ENCODE results near the gene GNB1.
"Not testable (repeated sequence)": the region's sequence is repeated elsewhere in the genome, so short reads cannot be mapped to it uniquely, and the experiment has no call there.

The GNB1 gene

GRCh38 chr1:1758692-1759455 is 132.0 kb downstream of the GNB1 start:
- no peak for DNase-seq

DNA sequence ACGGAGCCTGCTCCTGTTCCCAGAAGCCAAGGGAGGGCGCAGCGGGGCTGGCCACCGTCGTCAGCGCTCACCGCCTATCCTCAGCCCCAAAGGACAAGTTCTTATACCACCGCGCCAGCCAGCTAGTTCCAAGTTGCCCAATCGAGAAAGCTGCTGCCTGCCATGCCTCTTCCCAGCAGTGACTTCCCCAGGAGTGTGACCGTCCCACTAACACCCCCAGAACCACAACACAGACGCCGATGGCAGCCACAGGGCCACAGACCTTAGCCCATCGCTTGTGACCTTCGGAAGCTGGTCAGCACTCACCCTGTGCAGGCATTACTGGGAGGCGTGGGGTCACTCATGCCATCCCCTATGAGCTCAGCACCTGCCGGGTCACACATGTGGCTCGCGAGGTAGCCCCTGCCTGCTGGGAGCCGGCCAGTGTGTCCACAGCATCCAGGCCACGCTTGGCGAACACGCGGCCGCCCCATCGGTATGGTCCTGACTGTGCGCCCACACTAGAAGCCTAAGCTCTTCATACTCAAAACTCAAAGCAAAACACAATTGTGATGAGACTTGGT is 132.7 kb downstream of the GNB1 start:
- DNase-seq, result no peak

GRCh38 chr1:1757422-1758058 is 133.3 kb downstream of the GNB1 start:
- no peak for DNase-seq

- DNase-seq, result no peak
Observed at GRCh38 chr1:1756661-1757421, 134.0 kb downstream of the GNB1 start.

- no peak for DNase-seq
Observed at GRCh38 chr1:1755852-1756251, 135.0 kb downstream of the GNB1 start.

GRCh38 chr1:1755426-1755825 is 135.5 kb downstream of the GNB1 start:
- DNase-seq, result no peak

- no peak for DNase-seq
Observed at GRCh38 chr1:1754051-1754815, 136.7 kb downstream of the GNB1 start.

GRCh38 chr1:1753607-1754005 is 137.3 kb downstream of the GNB1 start:
- DNase-seq, result no peak

DNA sequence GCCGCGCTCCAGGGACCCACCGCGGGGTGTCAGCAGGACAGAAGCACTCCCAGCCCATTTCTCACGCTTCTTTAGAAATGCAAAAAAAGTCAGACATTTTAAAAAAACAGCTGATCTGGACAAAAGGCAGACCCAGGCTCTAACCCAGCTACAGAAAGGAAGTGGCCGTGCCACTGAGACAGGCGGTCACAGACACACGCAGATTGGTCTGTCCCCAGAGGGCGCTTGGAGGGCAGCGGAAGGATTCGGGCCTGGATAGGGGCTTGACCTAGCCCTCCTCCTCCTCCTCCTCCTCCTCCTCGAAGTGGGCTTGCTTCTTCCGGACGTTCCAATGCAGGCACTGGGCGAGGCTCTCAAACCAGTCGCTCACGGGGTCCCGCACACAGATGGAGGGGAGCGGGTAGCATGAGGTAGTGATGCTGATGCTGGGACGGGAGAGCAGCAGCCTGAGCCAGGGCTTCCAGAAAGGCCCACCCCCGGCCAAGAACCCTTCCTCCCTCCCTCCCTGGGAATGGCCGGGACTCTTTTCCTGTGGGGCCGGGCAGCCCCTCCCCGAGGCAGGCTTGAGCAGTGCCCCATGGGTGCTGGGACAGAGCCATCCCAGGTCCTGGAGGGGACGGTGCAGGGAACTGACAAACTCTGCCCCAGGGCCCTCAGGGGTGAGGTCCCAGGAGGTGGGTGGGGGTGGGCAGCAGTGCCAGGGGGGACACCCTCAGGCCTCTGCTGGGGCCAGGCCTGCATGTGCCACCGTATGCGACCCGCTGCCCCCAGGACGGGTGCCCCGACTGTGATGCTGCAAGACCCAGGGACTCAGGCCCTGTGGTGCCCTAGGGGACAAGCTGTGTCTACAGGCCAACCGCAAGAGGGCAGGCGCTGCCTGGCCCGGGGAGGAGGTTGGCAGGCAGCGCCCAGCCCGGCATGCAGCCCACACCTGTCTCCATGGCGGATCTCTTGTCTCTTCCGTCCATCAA is 138.0 kb downstream of the GNB1 start:
- DNase-seq, result no peak

DNA sequence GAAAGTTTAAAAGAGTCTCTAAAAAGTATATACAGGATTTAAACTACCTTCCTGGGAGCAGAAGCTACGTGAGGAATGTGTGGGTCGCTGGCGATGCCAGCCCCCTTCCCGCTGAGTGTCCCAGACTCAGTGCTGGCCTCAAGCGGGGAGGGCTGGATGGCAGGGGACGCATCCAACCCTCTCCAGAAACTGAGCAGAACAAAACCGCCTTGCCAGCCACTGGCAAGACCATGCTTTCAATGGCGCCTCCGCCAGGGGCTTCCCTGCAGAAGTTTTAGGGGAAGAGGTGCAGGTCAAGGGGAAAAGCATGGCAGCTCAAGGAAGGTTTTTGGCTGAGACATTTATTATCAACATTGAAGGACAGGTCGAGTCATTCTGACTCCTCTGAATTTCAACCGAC is 138.7 kb downstream of the GNB1 start:
- no peak for DNase-seq

GRCh38 chr1:1749941-1750340 is 140.9 kb downstream of the GNB1 start:
- DNase-seq, result not testable (repeated sequence)

DNA sequence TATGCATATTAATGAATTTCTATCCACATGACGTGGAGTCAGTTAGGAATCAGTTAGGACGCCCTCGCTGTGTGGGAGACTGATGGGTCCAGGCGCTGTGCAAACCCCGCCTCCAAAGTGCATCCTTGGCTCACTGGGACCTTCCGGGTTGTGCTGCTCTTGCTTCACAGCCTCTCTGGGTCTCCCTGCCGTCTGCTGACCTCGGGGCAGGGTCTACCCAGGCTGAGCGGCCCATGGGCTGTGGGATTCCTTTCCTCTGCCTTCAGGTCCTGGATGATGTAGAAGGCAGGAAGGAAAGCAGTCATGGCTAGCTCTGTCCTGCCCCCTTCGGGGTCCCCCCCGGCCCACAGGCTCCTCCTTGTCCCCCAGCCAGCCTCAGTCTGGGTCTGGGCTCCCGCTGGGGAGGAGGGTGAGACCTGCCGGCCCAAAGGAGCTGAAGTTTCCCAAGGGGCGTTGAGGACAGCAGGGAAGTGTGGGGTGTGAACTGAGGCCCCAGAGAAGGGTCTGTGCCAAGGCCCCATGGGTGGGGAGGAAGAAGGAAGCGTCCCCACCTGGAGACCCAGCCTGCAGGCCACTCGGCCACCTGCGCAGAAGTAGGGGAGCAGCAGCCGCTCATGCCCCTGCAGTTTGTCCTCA is 142.1 kb downstream of the GNB1 start:
- DNase-seq, result no peak

DNA sequence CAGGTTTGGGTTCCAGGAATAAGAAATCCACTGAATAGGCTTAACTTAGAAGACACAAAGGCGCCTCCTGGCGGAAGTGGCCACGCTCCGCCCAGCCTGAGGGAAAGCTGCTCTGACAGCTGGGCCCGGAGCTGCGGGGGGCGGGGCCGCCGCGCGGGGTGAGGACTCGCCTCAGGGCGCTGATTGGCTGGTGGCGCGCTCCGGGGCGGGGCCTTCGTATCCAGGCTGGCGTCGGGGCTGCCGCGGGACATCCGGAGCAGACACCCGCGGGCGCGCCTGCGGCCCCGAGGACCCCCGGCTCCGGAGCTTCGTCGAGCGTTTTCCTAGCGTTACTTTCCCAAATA is 144.3 kb downstream of the GNB1 start:
- not testable (repeated sequence) for DNase-seq

- DNase-seq, result peak; percentile 99
Observed at GRCh38 chr1:1745651-1746565, 145.0 kb downstream of the GNB1 start.

GRCh38 chr1:1742529-1742928 is 148.4 kb downstream of the GNB1 start:
- DNase-seq, result not testable (repeated sequence)

GRCh38 chr1:1741013-1741412 is 149.9 kb downstream of the GNB1 start:
- not testable (repeated sequence) for DNase-seq

DNA sequence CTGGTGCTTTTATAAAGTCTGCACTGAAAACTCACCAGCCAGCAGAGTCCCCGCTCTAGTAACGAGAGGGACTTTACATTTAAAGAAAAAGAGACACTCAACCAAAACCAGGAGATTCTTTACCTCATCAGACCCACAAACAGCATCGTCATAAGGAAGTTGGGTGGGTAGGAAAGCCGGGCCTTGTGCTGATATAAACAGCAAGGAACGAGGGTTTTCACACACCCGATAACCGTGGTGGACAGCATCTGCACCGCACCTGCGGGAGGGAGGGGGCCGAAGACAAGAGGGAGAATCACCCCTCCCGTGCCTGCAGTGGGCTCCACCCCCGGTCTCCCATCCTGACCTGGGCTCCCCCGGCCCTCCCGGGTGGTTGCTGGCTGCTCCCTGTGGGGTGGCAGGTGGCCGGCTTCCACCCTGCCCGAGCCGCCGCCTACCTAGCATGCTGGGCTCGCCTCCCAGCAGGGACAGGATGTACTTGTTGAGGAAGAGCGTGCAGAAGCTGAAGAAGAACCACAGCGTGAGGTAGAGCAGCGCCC is 152.0 kb downstream of the GNB1 start:
- DNase-seq, result not testable (repeated sequence)

GRCh38 chr1:1737675-1738590 is 153.0 kb downstream of the GNB1 start:
- not testable (repeated sequence) for DNase-seq

All from activated effector memory CD4-positive, alpha-beta T cell treated with Interleukin-2 at 50 U/mL for 16 hours (primary cell).